Activated T-helper 1 cell treated with anti-CD3 and anti-CD28 coated beads, Interleukin-2, amount 50 U/mL, for 16 hours (primary cell): ENCODE results near the gene SLC4A1.

Experiments used
- DNase-seq, 2 donors: peaks; one replicate each; pipeline ENCODE4 v3.0.0-alpha.2; 2020; ENCODE audit warnings: low read depth in 1 of 2, low spot score in 1 of 2

SLC4A1 gene

DNA sequence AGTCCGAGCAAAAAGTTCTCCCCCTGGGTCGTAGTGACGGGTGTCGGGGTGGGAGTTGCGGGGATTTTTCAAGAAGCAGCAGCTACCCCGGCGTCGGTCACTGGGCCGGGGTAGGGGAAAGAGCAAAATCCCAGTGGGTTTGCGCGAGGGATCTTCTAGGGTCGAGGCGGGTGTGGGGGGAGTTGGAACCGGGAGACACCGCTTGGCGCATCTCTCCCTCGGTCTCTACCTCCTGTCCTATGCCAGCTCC, 46.1 kb downstream of the SLC4A1 start:
- no peak for DNase-seq

DNA sequence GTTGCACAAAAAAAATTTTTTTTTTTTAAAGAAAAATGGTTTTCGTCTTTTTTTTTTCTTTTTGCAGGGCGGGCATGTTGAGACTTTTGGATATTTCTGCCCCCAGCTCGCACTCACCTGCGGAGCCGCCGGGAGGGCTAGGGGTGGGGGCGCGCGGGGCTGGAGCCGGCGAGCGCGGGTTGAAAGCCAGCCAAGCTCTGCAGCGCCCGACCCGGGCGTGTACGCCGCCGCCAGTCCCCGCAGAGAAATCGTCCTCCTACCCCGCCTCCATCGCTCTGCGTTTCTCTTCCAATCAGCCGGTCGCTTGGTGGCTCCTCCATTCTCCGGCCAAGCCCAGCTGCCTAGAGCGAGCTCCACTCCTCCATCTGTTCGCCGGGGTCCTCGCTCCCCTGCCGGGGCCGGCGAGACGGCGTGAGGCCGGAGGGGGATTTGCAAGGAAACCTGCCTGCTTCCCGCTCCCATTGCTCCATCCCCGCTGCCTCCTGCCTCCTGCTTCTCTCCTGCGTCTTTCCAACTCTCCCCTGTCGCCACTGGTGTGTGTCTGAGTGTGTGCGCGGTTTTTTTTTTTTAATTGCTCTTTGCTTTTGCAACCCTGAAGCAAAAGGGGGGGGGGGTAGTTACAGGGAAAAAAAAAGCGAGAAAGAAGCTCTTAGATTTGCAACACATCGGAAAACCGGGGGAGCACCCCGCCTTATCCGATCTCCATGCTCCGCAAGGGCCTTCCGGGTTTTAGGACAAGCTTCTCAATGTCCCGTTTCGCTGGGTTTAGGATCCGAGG, 46.7 kb downstream of the SLC4A1 start:
- DNase-seq: peak in 1 of 2 donors; percentile 49

GRCh38 chr17:44220213-44221083, 47.5 kb downstream of the SLC4A1 start:
- DNase-seq: peak in 1 of 2 donors; percentile 40

DNA sequence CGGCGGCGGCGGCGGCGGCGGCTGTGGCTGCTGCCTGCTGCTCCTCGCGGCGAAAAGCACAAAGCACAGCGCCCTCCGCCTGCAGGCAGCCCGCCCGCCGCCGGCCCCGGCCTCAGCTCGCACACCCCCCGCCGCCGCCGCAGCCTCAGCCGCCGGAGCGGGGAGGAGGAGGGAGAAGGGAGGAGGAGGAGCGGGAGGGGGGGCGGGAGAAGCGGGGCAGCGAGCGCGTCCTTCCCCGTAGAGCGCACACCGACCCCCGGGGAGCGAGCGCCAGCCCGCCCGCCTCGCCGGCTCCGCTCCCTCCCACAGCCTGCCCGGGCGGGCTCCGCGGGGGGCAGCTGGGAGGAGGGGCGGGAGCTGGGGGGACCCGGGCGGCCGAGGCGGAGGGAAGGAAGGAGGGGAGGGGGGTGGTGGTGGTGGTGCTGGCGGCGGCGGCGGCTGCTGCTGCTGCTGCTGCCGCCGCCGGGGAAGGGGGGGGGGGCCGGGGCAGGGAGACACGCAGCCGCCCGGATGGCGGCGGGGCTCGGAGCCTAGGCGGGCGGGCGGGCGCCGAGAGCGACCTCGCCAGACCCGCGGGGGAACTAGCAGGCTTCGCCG, 48.2 kb downstream of the SLC4A1 start, which contains the start of gene UBTF:
Gene UBTF, minus strand, starts transcription at position 60 of the 597 bp plus-strand sequence. CDS start 1,446 bp downstream, outside the sequence.
- DNase-seq: peak; percentile 49 to 59

- peak in 1 of 2 donors; percentile 67 for DNase-seq
Measured at GRCh38 chr17:44219108-44219615, 48.8 kb downstream of the SLC4A1 start.

DNA sequence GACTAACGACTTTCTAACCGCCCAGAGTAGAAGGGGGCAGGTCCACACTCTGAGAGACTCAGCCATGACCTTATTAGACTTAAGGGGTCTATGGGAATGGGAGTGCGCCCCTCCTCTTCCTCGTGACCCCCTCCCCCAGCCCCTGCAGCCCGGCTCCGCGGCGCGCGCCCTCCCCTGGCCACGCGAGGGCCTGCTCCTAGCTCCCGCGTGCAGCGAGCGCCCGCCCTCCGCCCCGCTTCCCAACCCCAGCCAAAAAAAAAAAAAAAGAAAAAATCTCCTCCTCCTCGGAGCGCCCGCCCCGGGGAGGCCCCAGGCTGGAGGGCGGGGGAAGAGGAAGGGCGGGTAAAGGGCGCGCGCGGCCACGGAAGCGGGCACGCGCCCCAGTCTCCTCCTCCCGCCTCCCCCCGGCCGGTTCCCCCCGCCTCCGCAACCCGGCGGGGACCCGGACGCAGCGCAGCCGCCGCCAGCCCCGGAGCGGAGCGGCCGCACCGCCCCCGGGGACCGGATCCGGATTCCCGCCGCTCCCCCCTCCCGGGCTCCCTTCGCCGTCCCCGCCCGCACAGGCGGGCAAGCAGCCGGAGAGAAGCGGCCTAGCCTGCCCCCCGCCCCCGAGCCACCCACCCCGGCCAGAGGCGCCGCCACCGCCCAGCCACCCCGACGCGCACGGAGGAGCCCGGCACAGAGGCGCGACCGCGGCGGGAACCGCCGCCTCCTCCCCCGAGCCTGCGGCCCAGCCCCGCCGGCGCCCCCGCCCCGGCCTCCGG, 49.4 kb downstream of the SLC4A1 start:
- peak; percentile 71 to 85 for DNase-seq

- DNase-seq: no peak
Measured at GRCh38 chr17:44217738-44218343, 50.1 kb downstream of the SLC4A1 start.

DNA sequence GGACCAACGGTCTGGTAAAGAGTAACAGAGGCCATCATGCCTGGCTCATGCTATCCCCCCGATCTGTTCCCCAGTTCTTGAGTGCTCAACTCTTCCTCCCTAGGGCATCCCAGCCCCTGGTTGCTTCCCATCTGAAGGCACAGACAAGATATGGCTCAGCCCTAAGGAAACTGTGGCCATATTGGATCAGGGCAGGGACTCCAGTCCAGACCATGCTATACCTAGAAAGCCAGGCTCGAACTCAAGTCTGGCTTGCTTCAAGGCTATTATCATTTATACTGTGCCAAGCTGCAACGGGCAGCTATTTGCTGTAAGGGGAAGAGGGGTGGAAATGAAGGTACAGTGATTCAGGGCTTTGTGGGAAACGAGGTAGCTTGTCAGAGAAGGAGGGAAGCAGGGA, 51.2 kb downstream of the SLC4A1 start:
- no peak for DNase-seq

DNA sequence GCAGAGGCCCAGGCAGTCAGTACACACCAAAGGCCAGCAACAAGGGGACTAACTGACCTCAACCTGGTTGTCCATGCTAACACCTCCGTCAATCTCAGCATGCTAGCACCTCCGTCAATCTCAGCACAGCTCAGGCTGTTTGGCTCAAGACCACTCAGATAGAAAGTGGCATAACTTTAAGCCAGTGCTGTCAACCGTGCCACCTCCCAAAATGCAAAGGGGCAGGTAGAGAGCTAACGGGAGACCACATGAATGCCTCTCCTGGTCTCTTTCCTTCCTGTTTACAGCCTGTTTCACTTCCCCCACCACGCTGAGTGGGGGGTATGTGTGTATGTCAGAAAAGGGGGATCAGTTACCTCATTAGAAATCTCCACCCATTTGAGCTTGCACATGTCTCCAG, 51.8 kb downstream of the SLC4A1 start:
- DNase-seq: no peak

GRCh38 chr17:44214896-44215295, 53.0 kb downstream of the SLC4A1 start:
- DNase-seq: no peak

DNA sequence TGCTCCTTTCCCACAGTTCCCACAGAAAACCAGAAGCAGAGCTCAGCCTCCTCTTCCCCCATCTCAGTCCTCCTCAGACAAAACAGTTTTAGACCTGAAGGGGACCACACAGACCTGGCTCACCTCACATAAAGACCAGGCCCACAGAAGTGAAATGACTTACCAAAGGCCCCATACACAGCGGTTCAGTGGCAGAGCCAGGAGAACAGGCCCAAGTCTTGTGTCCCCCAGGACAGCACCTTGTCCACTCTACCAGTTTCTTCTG, 53.8 kb downstream of the SLC4A1 start:
- no peak for DNase-seq

GRCh38 chr17:44213403-44214229, 54.3 kb downstream of the SLC4A1 start:
- DNase-seq: no peak

- DNase-seq: no peak
Measured at GRCh38 chr17:44212507-44213402, 55.2 kb downstream of the SLC4A1 start.

DNA sequence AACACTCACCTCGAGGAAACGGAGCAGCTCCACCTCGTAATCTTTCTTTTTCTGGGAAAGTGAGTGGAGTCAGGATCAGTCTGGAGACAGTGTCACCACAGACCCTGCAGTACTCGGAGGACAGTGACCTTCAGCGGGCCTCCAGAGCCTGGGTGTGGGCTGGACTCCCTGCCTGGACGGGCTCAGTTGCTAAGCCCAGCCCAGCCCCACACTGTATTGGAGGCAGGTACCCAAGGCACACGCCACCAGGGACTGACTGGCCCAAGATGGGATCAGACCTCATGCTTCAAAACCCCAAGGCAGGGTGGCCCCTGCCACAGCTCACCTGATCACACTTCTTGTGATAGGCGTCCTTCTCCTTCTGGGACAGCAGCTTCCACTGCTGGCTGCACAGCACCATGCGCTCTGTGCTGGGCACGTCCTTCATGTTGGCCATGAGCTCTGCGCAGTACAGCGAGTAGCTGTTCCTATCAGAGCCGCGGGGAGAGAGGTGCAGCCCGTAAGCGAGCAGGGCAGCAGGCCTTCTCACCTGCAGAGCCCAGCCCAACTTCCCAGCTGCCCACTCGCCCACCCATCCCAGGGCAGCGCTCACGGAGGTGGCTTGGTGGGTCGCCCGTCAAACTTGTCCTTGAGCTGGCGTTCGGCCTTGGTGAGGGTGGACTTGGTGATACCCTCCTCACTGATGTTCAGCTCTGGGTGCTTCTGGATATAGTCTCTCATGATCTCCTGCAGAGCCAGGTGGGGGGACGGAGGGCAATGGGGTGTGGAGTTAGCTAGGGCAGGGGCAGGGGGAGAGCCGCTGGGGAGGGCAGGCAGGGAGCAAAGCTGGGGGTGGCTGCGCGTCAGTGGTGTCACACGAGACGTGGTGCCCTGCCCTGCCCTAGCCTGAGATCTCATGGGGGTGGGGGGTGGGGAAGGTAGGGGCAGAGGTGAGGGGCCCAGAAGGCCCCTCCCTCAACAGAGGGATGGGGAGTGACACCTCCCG, 56.4 kb downstream of the SLC4A1 start:
- DNase-seq: no peak

DNA sequence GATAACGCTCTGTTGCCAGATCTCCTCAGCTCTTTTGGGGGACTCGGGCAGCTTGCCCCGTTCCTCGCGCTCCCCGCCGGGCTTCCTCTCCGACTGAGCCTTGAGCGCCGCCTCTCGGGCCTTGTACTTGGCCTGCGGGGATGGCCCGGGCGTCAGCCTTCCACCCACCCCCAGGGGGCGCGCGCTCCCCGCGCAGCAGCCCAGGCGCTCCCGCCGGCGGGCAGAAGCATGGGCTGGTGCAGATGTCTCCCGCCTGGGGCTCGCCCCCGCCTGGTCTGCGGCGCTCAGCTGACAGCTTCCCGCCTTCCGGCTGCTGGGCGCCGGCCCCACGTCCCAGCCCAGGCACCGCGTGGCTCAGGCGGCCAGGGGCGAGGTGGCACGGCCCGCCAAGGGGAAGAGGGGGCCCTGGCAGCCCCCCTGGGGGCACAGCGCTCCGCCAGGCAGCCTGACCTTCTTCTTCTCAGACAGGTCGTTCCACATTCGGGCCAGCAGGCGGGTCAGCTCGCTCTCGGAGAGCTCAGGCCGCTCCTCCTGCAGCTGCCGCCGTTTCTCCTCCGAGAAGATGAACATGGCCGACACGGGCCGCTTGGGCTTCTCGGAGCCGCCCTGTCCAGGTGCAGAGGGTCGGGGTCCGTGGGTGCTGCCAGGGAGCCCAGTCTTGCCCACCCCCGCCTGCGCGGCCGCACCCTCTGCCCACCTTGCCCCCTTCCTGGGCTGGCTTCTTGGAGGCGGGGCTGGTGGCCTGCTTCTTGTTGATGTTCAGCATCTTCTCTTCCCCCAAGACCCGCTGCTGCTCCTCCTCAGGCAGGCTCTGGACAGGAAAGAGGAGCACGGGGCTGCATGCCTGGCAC, 57.4 kb downstream of the SLC4A1 start:
- peak; percentile 81 to 88 for DNase-seq

- no peak for DNase-seq
Measured at GRCh38 chr17:44209786-44210341, 58.1 kb downstream of the SLC4A1 start.

GRCh38 chr17:44207743-44208142, 60.2 kb downstream of the SLC4A1 start:
- no peak for DNase-seq
